IMR-90 (cell line): Measurements from ENCODE around the gene MIEF2.

Experiments
- RAD21 ChIP-seq: IDR thresholded peaks from 2 replicates; pipeline ENCODE4 v1.6.1; 2012; ENCODE audit warnings: low read length, improper control_type of control experiment
- TF ChIP-seq, protein P1 (sequence below): conservative IDR thresholded peaks from 2 replicates; pipeline ENCODE4 v1.5.1; 2012; ENCODE audit warnings: mild to moderate bottlenecking, low read depth, low read length, improper control_type of control experiment

- TF ChIP-seq, protein P1, sequence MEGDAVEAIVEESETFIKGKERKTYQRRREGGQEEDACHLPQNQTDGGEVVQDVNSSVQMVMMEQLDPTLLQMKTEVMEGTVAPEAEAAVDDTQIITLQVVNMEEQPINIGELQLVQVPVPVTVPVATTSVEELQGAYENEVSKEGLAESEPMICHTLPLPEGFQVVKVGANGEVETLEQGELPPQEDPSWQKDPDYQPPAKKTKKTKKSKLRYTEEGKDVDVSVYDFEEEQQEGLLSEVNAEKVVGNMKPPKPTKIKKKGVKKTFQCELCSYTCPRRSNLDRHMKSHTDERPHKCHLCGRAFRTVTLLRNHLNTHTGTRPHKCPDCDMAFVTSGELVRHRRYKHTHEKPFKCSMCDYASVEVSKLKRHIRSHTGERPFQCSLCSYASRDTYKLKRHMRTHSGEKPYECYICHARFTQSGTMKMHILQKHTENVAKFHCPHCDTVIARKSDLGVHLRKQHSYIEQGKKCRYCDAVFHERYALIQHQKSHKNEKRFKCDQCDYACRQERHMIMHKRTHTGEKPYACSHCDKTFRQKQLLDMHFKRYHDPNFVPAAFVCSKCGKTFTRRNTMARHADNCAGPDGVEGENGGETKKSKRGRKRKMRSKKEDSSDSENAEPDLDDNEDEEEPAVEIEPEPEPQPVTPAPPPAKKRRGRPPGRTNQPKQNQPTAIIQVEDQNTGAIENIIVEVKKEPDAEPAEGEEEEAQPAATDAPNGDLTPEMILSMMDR = no peak
- no peak for TF ChIP-seq RAD21
Observed at GRCh38 chr17:18281788-18282187, 21.3 kb downstream of the MIEF2 start.
